Activated CD8-positive, alpha-beta memory T cell treated with anti-CD3 and anti-CD28 coated beads for 24 hours (primary cell): ENCODE measurements around the gene TSPAN13.
A peak's percentile ranks its signal among the peaks of the same experiment; 100 is the strongest.

Source experiments
- DNase-seq: peaks from one replicate; pipeline ENCODE4 v3.0.0-alpha.2; 2020

TSPAN13 gene

GRCh38 chr7:16753102-16753931, at the start of gene TSPAN13:
Gene TSPAN13 (plus strand): TSS chr7:16753755. CDS start chr7:16753968, 213 bp downstream.
- DNase-seq, result peak; percentile 76

DNA sequence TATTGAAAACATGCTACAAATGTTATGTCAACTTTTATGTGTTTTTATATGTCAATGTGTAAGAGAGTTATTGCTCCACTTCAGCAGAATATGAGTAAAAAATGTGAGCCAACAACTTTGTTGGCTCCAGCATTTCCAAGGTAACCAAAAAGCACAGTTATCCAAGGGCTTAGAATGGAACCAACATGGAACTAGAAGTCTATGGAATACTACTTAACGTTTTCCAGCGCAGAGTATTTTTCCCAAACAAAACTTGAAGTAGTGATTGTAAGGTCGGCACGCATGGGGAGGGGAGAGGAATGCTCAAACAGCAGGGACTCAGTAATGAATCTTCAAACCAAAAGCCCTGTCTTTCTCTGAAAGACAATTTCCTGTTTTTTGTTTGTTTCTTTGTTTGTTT, 45.0 kb upstream of the TSPAN13 start:
- no peak for DNase-seq

- no peak for DNase-seq
Measured at GRCh38 chr7:16708980-16709379, 44.6 kb upstream of the TSPAN13 start.

DNA sequence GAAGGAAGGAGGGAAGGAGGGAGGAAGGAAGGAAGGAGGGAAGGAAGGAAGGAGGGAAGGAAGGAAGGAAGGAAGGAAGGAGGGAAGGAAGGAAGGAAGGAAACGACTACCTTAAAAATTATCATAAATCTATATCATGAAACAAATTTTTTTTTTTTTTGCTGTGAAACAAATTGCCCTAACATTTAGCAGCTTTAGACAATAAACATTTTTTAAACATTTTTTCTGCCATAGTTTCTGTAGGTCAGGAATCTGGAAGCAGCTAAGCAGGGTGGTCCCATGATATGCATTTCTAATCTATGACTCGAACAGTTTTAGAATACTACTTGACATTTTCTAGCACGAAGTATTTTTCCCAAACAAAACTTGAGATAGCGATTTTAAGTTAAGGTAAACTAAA, 42.9 kb upstream of the TSPAN13 start:
- DNase-seq, result no peak

DNA sequence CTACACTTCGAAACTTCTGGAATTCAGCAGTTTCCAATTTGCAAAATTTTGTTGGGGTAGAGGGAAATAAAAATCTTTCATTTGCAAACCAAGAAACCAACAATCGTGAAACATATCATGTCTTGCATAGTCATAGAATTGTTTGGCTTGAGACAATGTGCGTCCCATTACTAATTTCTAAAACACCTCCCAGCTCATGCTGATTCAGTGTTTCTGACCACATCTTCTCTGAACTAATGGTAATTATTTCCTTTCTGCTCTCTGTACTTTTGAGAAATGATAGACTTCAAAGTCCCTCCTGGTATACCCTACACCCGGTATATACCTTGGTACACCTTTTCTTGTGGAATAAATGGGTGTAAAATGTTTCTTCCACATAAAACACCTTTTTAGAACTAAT, 41.8 kb upstream of the TSPAN13 start:
- no peak for DNase-seq

DNA sequence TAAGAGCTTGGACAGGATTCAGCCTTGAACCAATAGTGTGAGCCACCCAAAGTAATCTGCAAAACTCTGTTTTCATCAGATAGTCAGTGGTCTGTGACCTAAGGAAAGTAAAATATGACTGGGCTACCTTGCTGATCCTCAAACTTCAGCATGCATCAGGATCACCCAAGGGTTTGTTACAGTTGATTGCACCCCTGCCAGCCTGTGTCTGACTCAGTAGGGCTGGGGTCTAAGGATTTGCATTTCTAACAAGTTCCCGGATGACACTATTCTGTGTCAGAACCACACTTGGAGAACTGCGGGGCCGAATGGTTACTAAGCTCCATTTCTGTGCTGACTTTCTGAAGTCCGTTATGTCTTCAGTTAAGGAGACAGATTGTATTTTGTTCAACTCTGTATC, 40.6 kb upstream of the TSPAN13 start:
- no peak for DNase-seq

- DNase-seq, result no peak
Measured at GRCh38 chr7:16715928-16716327, 37.6 kb upstream of the TSPAN13 start.

GRCh38 chr7:16718111-16718656, 35.4 kb upstream of the TSPAN13 start:
- no peak for DNase-seq

- no peak for DNase-seq
Measured at GRCh38 chr7:16719699-16720098, 33.9 kb upstream of the TSPAN13 start.

DNA sequence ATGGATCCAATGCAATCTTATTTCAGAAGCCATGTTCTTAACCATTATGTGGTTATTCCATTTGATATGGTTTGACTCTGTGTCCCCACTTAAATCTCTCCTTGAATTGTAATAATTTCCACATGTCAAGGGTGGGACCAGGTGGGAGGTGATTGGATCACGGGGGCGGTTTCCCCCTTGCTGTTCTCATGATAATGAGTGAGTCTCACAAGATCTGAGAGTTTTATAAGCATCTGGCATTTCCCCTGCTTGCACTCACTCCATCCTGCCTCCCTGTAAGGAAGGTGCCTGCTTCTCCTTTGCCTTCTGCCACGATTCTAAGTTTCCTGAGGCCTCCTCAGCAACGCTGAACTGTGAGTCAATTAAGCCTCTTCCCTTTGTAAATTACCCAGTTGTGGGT, 32.0 kb upstream of the TSPAN13 start:
- no peak for DNase-seq

DNA sequence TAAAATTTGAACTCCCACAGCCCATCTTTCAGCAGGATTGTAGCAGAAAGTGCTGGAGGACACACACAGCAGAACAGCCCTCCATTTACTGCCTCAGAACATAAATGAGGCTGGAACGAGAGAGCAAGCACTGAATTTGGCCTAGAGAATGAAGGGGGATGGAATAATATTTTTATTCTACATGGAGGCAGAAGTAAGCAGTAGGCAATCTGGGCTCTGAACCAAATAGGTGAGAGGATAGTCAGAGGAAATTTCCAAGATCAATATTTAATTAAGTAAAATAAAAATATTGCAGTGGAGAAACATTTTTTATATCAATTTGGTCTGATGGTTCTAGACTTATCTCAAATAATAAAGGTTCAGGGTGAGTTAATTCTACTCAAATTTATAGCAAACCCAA, 29.2 kb upstream of the TSPAN13 start:
- no peak for DNase-seq

GRCh38 chr7:16726189-16726588, 27.4 kb upstream of the TSPAN13 start:
- no peak for DNase-seq

DNA sequence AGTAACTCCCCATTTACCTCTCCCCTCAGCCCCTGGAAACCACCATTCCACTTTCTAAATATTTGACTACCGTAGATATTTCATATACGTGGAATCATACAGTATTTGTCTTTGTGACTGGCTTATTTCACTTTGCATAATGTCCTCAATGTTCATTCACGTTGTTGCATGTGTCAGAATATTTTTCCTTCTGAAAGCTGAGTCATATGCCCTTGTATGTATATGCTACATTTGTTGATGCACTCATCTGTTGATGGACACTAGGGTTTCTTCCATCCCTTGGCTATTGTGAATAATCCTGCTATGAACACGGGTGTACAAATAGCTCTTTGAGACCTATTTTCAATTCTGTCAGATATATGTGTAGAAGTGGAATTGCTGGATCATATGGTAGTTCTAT, 25.8 kb upstream of the TSPAN13 start:
- no peak for DNase-seq

GRCh38 chr7:16728811-16729210, 24.7 kb upstream of the TSPAN13 start:
- DNase-seq, result no peak

DNA sequence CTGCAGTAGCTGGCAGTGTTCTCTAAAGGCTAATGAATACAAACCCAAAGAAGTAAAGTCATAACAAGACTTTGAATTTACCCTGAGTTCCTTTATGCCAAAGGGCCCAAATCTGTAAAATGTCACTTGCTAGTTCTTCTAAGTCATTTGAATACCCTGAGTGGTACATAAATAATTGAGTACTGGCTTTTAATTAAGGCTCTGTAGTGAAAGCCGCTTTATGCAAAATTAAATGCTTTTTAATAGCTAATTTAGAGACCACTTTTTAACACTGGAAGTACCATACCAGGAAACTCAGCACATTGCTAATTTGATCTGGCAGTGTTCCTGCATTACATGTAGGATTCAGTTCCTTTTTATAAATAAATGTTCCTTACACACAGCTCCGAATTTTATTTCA, 24.0 kb upstream of the TSPAN13 start:
- DNase-seq, result no peak

DNA sequence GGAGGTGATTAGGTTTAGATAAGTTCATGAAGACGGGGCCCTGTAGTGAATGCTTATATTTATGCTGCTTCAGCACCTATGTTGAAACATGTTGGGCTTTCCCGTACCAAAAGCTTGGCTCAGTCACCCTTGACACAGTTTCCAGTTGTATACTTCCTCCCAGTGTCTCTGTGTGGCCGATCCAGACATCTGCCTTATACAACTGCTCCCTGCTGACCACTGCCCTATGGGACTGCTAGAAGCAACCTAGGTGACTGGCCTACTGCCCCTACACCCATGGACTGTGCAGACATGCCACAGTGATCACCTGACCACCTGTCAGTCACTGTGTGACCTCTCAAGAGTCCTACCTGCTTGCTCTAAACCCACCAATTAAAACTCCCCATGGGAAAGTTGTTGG, 22.6 kb upstream of the TSPAN13 start:
- DNase-seq, result no peak

DNA sequence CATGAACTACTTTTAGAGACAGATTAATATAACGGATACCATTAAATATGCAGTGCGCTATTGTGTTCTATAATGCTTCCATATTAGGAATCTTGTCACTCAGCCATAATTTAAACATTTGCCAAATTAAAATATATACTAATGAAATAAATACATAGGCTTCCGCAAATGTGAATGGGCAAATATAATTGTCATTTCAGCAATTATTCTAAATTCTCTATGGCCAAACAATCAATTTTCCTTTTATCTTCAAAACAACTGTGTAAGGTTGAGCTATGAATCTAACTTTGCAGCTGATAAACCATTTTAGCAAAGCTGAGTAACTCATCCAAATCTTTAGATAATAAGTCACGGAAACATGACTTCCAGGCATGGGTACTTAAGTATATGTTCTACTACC, 20.7 kb upstream of the TSPAN13 start:
- no peak for DNase-seq

- no peak for DNase-seq
Measured at GRCh38 chr7:16734148-16734726, 19.3 kb upstream of the TSPAN13 start.

DNA sequence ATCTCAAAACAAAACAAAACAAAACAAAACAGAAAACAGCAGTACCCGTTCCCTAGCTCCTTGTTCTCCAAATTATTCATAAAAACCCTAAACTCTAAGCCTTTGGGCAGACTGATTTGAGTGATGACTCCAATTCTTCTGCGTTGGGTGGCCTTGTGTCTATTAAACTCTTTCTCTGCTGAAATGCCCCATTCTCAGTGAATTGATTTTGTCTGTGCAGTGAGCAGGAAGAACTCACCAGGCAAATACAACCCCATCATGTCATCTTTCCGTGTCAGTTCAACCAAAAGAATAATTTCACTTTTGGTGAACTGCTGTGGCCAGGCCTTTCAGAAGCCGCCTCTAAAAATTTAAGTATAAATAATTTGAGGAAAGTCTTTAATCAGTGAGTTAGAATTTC, 18.5 kb upstream of the TSPAN13 start:
- no peak for DNase-seq

DNA sequence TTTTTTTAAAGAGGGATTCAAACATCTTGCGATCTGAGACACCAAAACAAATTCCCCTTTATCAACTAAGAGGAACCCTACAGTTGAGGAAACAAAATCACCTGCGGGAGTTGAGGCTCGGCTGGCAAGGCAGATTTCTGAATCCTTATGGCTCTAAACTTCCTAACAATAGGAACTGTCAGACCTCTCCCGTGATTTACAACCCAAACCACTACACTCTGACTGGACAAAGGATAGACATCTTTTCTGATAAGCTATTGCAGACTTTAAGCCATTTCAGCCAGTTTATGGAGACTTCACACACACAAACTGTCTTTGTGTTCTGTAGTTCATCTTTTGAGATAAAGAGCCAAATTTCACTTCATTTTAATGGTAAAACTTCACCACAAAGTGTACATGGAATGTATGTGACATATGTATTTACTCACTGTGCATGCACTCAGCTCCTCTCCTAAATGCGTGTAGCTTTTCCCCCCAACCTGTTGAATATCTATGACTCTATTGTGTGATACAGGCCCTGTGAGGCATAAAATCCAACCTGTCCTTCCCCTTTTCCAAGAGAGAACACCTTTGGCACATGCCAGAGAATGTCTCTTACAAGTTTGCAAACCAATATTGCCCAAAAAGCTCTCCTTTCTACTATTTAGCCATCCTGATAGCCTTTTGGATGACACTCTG, 15.4 kb upstream of the TSPAN13 start:
- DNase-seq, result no peak

- DNase-seq, result no peak
Measured at GRCh38 chr7:16739863-16740622, 13.5 kb upstream of the TSPAN13 start.

- DNase-seq, result no peak
Measured at GRCh38 chr7:16740623-16740953, 13.0 kb upstream of the TSPAN13 start.

DNA sequence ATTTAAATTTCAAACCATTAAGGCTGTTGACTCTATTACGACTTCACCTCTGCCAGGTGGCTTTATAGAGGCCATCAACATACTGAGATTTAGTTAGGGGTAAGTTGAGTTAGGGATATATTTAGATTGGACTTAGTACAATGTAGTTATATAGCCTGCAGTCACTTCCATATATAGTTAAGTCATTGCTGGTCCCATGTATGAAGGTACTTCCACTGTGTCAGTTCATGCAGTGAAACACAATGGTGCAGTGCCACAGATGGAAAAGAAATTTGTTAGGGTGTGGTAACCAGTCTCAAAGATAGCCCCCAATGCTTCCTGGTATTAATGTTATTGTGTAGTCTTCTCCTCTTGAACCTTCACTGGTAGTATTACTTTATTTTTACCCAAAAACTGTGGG, 12.6 kb upstream of the TSPAN13 start:
- no peak for DNase-seq
